HuH-7.5 (cell line): ENCODE results near the gene GAPT.
A peak's percentile ranks its signal among the peaks of the same experiment; 100 is the strongest.

Experiments used
- DNase-seq: peaks from one replicate; pipeline ENCODE4 v3.0.0; 2011; ENCODE audit warnings: low spot score

GAPT gene

DNA sequence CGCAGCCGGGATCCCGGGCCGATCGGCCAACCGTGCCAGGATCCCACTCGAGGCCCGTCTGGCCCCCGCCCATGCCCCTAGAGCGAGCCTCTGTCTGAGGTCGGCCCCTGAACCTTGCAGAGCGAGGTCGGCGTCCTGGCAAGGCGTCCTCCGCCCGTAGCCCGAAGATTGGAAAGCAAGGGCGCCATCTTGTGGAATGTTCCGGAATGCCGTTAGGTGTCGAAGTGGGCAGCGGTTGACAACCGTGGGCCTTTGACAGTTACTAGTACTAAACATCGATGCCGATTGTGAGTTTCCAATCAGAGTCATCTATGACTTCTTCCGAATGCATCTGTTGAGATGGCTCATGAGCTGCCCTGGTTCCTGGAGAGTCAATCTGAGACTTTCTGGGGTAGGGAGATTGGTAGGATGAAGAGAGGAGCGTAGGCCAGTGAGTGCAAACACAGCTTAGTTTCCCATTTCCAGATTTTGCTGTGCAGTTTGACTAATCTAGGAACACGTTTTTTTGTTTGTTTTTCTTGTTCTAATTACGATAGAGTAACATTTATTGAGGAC, 30.4 kb upstream of the GAPT start:
- peak; percentile 41 for DNase-seq

DNA sequence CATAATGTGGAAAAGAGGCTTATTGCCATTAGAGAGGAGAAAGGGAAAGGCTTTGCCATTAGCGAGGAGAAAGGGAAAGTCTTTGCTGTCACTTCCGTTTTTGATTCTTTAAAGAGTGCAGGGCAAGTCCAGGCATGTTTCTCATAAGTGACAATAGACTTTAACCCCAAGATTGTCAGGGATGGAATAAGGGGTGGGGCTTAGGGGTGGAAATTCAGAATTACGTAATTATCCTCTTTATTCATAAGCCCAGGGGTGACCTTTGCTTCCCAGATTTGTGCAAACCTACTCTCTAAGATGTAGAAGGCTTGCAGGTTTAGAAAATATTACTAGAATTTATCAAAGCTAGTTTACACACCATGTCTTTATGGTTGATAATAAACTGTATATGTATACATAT, 29.1 kb upstream of the GAPT start:
- no peak for DNase-seq

DNA sequence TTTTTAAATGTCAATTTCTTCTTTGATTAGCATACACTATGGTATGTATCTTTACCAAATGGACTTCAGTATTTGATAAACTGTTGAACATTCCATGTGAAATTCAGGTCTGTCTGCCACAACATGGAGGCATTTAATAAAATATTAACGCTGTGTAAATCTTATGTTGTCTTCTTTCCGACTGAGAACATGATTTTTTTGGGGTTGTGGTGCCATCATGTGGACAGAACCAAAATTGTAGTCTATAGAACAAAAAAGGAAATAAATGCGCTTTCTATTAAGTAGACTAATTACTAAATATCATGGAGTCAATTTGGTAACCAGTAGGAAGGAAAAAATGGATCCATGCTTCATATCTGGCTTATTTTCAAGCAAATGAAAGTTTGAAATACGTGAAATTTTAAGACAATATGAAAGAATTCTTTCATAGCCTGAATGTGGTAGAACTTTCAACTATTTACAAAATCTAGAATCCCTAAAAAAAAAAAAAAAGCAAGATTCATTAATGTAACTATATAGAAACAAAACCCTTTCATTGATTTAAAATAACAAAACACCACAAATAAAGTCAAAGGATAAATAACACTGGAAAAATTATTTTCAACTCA, 28.5 kb upstream of the GAPT start:
- no peak for DNase-seq

DNA sequence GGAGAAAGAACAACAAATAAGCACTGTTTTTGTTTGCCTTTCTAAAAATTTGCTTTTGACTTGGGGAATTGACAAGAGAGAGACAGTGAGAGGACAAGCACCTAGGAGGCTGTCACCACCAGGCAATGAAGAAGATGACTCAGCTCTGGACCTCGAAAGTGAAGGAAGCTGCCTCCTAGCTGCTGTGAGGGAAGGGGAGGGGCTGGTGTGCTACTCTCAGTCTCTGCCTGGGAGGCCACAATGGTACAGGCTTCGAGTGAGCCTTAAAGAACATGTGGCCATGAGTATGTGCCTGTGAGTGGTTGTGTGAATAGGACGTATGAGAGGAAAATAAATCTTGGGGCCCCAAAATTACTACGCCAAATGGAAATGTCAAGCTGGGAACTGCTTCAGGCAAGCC, 24.3 kb upstream of the GAPT start:
- no peak for DNase-seq

DNA sequence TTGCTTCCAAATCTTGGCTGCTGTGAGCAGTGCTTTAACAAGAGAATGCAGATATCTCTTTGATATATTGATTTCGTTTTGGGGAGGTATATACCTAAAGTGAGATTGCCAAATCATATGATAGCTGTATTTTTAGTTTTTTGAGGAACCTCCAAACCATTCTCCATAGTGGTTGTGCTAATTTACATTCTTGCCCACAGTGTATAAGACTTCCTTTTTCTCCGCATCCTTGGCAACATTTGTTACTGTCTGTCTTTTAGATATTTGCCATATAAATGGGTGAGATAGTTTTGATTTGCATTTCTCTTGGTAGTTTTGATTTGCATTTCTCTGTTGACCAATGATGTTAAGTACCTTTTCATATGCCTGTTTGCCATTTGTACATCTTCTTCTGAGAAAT, 21.3 kb upstream of the GAPT start:
- no peak for DNase-seq

DNA sequence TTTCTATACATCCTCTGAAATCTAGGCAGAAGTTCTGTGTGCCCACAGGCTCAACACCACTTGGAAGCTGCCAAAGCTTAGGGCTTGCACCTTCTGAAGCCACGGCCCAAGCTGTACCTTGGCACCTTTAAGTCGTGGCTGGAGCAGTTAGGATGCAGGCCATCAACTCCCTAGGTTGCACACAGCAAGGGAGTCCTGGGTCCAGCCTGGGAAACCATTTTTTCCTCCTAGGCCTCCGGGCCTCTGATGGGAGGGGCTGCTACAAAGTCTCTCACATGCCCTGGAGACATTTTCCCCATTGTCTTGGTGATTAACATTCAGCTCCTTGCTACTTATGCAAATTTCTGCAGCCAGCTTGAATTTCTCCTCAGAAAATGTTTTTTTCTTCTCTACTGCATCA, 15.8 kb upstream of the GAPT start:
- DNase-seq = no peak

DNA sequence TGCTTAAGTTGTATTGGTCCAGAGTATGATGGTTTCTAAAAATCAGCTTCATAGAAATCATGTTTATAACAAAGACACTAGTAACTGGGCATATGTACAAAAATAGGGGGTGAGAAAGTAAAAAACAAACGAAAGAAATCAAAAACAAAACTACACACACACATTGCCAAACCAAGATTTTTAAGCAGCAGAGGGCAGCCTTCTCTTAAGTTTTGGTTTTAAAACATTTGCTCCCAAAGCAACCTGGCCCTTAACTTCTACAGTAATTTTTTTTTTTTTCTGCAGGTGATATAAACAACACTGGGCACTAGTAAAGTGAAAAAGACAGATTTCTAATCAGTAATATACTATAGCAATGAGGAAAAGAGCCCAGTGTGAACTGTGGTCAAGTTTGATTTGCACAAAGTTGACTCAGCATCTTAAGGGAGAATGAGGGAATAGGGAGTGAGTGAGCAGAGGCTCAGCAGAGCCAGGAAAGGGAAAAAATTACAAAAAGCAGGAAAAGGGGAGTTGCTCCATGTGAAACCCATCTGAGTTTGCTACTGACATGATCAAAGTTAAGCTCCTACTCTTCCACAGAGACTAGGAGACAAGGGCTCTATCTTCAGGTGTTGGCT, 13.4 kb upstream of the GAPT start:
- no peak for DNase-seq

DNA sequence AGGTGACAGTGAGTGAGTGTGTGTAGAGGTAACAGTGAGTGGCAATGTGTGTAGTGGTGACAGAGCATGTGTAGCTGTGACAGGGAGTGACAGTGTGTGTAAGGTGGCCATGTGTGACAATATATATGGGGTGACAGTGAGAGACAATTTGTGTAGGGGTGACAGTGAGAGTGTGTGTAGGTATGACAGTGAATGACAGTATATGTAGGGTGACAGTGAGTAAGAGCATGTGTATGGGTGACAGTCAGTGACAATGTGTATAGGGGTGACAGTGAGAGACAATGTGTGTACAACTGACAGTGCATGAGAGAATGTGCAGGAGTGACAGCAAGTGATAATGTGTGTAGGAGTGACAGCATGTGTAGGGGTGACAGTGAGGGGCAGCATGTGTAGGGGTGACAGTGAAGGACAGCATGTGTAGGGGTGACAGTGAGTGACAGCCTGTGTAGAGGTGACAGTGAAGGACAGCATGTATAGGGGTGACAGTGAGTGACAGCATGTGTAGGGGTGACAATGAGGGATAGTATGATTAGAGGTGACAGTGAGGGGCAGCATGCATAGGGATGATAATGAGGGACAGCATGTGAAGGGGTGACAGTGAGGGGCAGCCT, 10.1 kb upstream of the GAPT start:
- DNase-seq = no peak

DNA sequence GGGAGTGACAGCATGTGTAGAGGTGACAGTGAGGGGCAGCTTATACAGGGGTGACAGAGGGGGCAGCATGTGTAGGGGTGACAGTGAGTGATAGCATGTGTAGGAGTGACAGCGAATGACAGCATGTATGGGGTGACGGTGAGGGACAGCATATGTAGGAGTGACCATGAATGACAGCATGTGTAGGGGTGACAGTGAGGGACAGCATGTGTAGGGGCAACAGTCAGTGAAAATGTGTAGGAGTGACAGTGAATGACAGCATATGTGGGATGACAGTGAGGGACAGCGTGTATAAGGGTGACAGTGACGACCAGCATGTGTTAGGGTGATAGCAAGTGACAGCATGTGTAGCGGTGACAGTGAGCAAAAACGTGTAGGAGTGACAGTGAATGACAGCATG, 9.4 kb upstream of the GAPT start:
- DNase-seq = no peak

DNA sequence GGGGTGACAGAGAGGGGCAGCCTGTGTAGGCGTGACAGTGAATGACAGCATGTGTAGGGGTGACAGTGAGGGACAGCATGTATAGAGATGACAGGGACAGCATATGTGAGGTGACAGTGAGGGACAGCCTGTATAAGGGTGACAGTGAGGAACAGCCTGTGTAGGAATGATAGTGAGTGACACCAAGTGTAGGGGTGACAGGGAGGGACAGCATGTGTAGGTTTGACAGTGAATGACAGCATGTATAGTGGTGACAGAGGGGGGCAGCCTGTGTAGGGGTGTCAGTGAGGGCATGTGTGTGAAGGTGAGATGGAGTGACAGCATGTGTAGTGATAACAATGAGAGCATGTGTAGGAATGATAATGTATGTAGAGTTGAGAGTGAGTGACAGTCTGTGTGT, 8.7 kb upstream of the GAPT start:
- no peak for DNase-seq

DNA sequence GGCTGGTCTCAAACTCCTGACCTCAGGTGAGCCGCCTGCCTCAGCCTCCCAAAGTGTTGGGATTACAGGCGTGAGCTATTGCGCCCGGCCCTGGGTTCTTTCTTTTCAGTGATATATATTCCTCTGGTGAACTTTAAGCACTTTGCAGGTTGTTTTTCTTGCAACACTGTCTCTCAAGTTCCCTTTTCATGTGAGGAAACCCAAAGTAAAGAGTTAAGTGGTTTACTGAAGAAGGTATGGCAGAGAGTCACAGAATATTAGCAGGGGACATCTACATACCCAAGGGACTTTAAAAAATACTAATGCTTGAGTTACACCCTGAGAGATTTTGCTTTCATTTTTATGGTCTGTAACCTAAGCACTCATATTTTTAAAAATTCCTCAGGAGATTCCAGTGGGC, 6.7 kb upstream of the GAPT start:
- DNase-seq = no peak

DNA sequence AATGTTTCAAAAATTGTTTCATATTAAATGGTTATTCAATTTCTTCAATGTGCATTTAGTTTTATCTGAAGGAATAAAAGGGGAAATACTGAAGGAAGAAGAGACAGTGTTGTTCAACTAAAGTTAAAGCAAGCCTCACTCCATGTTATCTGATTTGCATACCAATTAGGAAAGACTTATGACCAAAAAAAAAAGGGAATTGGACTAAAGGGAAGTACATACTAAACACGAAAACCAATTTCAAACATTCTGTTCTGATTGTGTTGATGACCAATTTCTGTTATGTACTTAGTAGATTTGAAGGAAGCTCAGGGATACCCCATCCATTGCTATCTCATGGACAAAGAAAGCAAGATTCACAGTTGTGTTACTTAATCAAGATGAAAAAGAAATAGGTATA, 4.9 kb upstream of the GAPT start:
- DNase-seq = no peak

DNA sequence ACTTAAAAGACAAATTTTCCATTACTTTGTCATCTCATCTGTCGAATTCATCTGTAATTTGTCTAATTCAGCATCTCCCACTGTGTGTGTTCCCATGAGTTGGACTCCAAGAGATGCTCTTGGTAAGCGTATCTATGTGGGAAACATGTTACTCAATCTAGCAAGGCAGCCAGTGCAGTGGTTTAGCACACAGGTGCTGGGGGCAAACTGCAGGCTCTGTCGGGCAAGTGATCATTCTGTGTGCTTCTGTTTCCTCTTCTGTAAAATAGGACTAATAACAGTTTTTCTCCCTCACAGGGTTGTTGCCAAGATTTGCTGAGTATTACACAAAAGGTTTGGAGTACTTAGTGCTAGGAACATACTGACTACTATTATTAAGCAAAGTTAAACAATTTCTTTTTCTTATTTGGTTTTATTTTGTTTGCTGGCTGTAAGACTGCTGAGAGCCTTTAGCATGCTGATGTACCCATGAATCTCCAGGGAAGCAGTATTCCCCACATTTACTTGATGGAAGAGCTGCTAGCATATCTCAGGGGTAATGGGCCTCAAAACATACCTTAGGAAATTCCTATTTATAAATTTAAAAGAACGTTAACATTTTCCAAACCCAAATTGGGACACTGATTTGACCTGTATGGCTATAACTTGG, 709 bp upstream of the GAPT start:
- DNase-seq = no peak

DNA sequence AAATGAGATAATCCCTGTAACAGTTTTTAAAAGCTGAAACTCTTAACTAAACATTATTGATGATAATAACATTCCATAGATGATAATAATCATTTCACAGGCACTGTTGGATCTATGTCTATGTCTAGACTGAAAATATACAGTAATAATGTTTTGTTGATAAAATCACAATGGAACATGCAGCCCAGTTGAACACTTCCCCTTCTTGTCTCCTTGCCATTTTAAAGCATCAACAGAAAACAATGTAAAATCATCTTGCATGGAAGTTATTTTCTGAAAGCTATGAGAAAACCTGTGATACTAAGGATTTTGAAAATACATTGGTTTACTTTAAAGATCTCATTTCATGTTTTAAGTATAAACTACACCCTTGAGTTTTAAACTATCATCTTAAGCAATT, 1.9 kb downstream of the GAPT start:
- no peak for DNase-seq

DNA sequence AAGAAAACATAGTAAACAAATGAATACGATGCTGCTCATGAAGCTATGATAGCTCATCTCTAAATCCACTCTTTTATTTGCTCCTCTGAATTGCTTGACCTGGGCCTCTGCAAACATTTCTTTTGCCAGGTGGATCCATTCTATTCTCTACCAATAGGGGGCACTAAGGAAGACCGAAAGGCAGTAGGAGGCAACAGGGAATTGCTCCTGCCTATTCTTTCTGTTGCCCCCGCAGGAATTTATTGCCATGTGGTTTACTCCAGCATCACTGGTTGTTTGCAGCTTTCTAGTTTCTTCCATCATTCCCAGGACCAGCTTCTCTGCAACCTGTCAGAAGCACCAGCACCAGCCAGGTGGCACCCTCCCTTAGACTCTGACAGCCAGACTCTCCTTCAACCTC, 5.3 kb downstream of the GAPT start:
- DNase-seq = no peak

DNA sequence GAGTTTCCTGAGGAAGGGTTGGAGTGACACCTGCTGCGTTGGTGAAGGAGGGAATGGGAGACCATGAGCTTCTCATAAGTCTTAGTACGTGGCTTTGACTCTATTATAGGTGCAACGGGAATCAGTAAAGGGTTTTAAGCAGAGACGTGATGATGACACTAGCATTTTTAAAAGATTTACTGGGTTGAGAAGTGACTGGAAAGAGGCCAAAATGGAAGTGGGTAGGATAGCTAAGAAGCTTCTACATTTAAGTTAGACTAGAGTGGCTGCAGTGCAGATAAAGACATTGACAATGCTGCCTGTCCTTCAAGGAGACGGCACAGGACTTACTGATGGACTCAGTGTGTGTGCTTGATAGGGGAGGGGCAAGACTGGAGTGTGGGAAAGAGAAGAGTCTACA, 6.2 kb downstream of the GAPT start:
- DNase-seq = no peak

DNA sequence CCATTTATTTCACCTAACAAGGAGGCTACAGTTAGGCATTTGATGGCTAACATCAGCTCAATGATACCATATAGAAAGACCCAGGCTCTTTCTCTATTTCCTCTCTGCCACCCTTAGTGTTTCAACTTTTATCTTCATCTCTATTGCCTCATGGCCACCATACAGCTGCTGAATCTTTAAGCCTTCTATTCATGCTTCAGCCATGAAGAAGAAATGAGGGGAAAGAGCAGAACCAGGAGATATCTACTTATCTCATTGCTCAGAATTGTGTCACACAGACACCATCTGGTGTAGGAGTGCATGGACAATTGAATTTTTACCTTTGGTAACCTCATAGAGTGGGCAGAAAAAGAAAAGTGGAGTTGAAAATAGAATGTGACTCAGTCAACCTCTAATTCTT, 6.7 kb downstream of the GAPT start:
- no peak for DNase-seq

DNA sequence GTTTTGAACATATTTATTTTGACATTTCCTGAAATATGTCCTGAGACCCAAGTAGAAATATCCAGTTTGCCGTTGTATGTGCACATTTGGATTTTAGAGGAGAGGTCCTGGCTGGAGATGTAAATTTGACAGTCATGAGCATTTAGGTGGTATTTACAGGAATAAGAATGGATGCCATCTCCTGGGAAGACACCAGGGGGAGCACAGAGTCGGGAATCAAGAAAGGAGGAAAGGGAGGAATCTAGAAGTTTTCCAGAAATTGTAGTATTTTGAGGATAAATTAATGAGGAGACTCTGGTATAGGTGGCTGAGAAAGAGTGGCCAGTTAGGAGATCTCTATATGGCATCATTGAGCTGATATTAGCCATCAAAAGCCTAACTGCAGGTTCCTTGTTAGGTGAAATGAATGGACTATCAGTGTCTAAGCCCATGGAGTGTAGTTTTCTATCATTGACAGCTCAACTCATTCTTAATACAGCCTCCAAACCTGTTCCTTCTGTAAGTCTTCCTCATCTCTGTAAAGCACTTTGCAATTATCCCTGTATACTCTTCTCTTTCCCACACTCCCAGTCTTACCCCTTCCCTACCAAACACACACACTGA, 7.2 kb downstream of the GAPT start:
- no peak for DNase-seq

DNA sequence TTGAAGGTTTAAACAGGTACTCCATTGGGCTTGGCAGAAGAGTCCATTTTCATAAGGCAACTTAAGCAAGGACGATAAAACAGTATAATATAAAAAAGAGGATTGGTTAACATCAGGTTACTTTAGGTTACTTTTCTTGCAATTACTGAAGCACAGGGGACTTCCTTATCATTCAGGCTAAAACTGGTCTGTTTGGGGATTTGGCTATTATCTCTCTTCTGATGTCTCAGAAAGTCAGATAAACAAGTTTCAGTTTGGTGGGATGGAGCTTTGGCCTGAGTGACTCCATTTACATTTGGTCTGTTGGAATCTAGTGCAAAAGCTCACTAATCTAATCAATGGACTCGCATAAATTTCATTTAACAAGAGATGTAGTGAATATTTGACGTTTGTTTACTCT, 8.0 kb downstream of the GAPT start:
- DNase-seq = no peak

DNA sequence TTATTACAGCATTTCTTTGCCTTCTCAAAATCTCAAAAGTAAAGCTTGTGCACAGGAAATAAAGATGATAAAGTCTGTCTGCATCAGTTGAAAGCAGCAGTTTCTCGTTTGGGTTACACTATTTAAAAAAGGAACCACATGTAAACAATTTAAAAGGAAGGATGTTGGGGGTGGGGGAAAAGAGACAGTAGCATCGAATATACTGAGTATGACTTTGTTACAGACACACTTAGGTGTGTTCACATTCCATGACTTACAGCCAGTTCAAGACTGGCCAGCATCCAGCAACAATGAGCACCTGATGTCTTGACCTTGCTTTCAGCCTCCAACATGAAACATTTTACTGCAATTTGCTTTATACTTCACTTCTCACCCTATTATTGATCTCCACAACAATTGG, 8.7 kb downstream of the GAPT start:
- DNase-seq = no peak

DNA sequence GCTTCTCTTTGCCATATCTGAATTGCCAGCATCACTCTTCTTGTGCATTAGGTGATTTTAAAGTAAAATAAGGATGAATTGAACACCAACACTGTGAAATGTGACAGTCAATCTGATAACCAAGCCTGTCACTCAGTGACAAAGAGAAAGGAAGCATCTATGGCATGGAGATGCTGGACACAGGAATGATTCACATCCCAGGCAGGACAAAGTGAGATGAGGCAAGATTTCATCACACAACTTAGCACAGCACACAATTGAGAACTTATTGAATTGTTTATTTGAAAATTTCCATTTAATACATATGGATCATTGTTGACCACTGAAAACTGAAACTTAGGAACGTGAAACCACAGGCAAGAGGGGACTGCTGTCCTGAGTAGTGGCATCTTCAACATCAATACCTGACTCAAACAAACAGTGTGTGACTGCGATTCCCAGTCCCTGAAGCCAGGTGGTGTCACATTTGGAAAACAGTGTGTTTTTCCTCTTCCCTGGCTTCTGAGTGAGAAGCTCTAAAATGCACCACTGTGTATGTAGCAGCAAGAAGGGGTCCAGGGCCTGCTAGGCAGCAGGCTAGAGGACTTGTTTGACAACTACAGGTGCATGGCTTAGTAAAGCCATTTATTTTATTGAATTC, 10.7 kb downstream of the GAPT start:
- DNase-seq = no peak

DNA sequence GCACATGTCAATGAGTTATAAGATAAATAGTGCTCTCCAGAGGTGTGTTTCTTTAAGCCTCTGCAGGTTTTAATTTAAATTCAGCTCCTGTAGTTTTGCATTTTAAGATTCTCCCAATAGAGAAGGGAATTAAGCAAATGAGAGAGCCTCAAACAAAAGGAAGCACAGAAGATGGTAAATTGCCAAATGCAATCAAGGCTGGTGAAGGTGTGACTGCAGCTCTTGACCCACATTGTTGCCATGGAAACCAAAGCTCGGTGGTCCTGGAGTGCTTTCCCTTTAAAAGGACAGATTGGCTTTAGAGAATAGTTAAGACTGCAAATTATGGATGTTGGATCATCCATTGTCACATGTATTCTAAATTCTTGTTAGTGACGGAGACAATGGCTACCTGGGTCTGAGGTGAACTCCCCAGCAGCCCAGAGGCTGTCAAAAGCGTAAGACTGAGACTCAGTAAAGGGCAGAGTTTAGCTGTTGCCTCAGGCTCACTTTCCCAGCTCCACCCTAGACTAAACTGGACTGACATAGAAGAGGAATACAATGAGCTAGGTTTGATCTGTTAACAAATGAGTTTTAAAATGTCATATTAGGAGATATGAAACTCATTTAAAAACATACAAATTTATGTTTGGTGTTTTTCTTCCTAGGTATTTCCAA, 12.3 kb downstream of the GAPT start:
- DNase-seq = no peak
